HEK293 (cell line): ENCODE measurements around the gene DRP2.

ENCODE experiments used
- CTCF ChIA-PET: fragments of 350-600 bp; formaldehyde crosslinking; extraction: SDS; loops from one replicate; lab custom pipeline; 2021; ENCODE audit warnings: antibody characterized with exemption; lab: Yijun Ruan, JAX
- POLR2A ChIA-PET: fragments of 300-600 bp; formaldehyde crosslinking; extraction: SDS; loops from one replicate; lab custom pipeline; 2020; ENCODE audit warnings: antibody characterized with exemption, inconsistent platforms; lab: Yijun Ruan, JAX
- H3K27ac ChIP-seq: fragments of 200-500 bp; sonication (Bioruptor generic); 2 replicates; pipeline ENCODE4 v1.5.1; 2014; ENCODE audit warnings: low read depth, low read length, control low read depth, inconsistent platforms; ENCODE audit errors: extremely low read depth
- H3K36me3 ChIP-seq, 2 experiments: fragments of 200-500 bp in 1 of 2; sonication (Bioruptor generic) in 1 of 2; 1 replicate in 1 of 2; 2 replicates in 1 of 2; pipeline ENCODE4 v1.5.1; 2014 to 2017; ENCODE audit warnings: inconsistent platforms in 2 of 2, low read length in 2 of 2; ENCODE audit not compliant: control insufficient read depth in 2 of 2, insufficient read depth in 1 of 2
- H3K4me1 ChIP-seq: fragments of 200-500 bp; sonication (Bioruptor generic); 2 replicates; pipeline ENCODE4 v1.5.1; 2014; ENCODE audit warnings: mild to moderate bottlenecking, low read length, inconsistent platforms; ENCODE audit not compliant: control insufficient read depth, insufficient read depth
- H3K4me3 ChIP-seq: 2 replicates; pipeline ENCODE4 v1.5.1; 2011; ENCODE audit warnings: low read depth, mild to moderate bottlenecking, control low read depth, low read length, moderate library complexity
- H3K9me3 ChIP-seq: fragments of 200-500 bp; sonication (Bioruptor generic); 2 replicates; pipeline ENCODE4 v1.5.1; 2014; ENCODE audit warnings: low read depth, low read length, inconsistent platforms; ENCODE audit not compliant: control insufficient read depth, insufficient read depth
- BCL11A ChIP-seq: fragments of 450-650 bp; formaldehyde crosslinking; IDR thresholded peaks from 2 replicates; pipeline ENCODE4 v1.5.1; 2016; ENCODE audit warnings: low read depth, missing biosample characterization, missing genetic modification characterization
- MYNN ChIP-seq: fragments of 450-650 bp; formaldehyde crosslinking; IDR thresholded peaks from 2 replicates; pipeline ENCODE4 v1.5.1; 2016; ENCODE audit warnings: missing biosample characterization, missing genetic modification characterization, borderline replicate concordance
- OVOL3 ChIP-seq: fragments of 450-650 bp; formaldehyde crosslinking; IDR thresholded peaks from 2 replicates; pipeline ENCODE4 v1.5.1; 2016; ENCODE audit warnings: missing biosample characterization, missing genetic modification characterization
- SALL2 ChIP-seq: fragments of 450-650 bp; formaldehyde crosslinking; IDR thresholded peaks from 2 replicates; pipeline ENCODE4 v1.5.0; 2017; ENCODE audit warnings: missing biosample characterization, mild to moderate bottlenecking, missing genetic modification characterization, borderline replicate concordance
- SETDB1 ChIP-seq: IDR thresholded peaks from one replicate; pipeline ENCODE4 v1.6.1; 2017; ENCODE audit warnings: mild to moderate bottlenecking, low read length, moderate library complexity, mixed read lengths; ENCODE audit not compliant: insufficient read length
- ZBTB1 ChIP-seq: fragments of 450-650 bp; formaldehyde crosslinking; IDR thresholded peaks from 2 replicates; pipeline ENCODE4 v1.5.1; 2016; ENCODE audit warnings: missing biosample characterization, missing genetic modification characterization
- ZFP3 ChIP-seq: fragments of 450-650 bp; formaldehyde crosslinking; IDR thresholded peaks from 2 replicates; pipeline ENCODE4 v1.5.1; 2016; ENCODE audit warnings: low read depth, missing biosample characterization, missing genetic modification characterization
- ZNF16 ChIP-seq: fragments of 450-650 bp; formaldehyde crosslinking; IDR thresholded peaks from 2 replicates; pipeline ENCODE4 v1.5.1; 2016; ENCODE audit warnings: low read depth, missing biosample characterization, missing genetic modification characterization
- ZNF311 ChIP-seq: fragments of 450-650 bp; formaldehyde crosslinking; IDR thresholded peaks from 2 replicates; pipeline ENCODE4 v1.5.1; 2017; ENCODE audit warnings: missing biosample characterization, missing genetic modification characterization, borderline replicate concordance
- ZNF48 ChIP-seq: fragments of 450-650 bp; formaldehyde crosslinking; IDR thresholded peaks from 2 replicates; pipeline ENCODE4 v1.5.1; 2016; ENCODE audit warnings: missing biosample characterization, missing genetic modification characterization
- ZNF530 ChIP-seq: fragments of 450-650 bp; formaldehyde crosslinking; IDR thresholded peaks from 2 replicates; pipeline ENCODE4 v1.5.1; 2016; ENCODE audit warnings: low read depth, missing biosample characterization, missing genetic modification characterization
- ZNF624 ChIP-seq: fragments of 450-650 bp; formaldehyde crosslinking; IDR thresholded peaks from 2 replicates; pipeline ENCODE4 v1.5.1; 2017; ENCODE audit warnings: missing biosample characterization, missing genetic modification characterization
- TF ChIP-seq, protein P1 (sequence below): fragments of 450-650 bp; formaldehyde crosslinking; IDR thresholded peaks from 2 replicates; pipeline ENCODE4 v1.5.1; 2016; ENCODE audit warnings: missing biosample characterization, missing genetic modification characterization
- TF ChIP-seq, protein P2 (sequence below): fragments of 450-650 bp; formaldehyde crosslinking; conservative IDR thresholded peaks from 2 replicates; pipeline ENCODE4 v1.5.1; 2016; ENCODE audit warnings: low read depth, missing biosample characterization, missing genetic modification characterization
- TF ChIP-seq, protein P3 (sequence below): fragments of 450-650 bp; formaldehyde crosslinking; IDR thresholded peaks from 2 replicates; pipeline ENCODE4 v1.5.1; 2016; ENCODE audit warnings: missing biosample characterization, missing genetic modification characterization

Gene DRP2

DNA sequence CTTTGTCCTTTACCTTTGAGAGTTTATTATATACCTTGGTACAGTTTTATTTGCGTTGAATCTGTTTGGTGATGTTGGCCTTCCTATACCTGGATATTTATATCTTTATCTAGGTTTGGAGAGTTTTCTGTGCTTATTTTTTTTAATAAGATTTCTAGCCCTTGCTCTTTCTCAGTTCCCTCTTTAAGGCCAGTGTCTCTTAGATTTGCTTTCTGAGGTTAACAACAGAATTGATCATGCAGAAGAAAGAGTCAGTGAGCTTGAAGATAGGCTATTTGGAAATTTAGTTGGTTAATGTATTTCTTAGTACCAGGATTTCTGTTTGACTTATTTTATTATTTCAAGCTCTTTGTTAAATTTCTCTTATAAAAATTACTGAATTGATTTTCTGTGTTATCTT lies 84.2 kb downstream of the DRP2 start:
- Histone ChIP-seq H3K9me3 (no peaks in the 10 kb centered on the region), H3K4me3 (no peak overlapping the region), H3K36me3 (no peaks in the 10 kb centered on the region), H3K4me1 (no peaks in the 10 kb centered on the region), H3K27ac (no peak overlapping the region)
- TF ChIP-seq, protein P1, sequence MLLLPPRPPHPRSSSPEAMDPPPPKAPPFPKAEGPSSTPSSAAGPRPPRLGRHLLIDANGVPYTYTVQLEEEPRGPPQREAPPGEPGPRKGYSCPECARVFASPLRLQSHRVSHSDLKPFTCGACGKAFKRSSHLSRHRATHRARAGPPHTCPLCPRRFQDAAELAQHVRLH (tag by site-specific recombination), result no peak
- no peak for TF ChIP-seq ZBTB1 (tag by site-specific recombination)
- no peak for TF ChIP-seq ZFP3 (tag by site-specific recombination)
- TF ChIP-seq, protein P2, sequence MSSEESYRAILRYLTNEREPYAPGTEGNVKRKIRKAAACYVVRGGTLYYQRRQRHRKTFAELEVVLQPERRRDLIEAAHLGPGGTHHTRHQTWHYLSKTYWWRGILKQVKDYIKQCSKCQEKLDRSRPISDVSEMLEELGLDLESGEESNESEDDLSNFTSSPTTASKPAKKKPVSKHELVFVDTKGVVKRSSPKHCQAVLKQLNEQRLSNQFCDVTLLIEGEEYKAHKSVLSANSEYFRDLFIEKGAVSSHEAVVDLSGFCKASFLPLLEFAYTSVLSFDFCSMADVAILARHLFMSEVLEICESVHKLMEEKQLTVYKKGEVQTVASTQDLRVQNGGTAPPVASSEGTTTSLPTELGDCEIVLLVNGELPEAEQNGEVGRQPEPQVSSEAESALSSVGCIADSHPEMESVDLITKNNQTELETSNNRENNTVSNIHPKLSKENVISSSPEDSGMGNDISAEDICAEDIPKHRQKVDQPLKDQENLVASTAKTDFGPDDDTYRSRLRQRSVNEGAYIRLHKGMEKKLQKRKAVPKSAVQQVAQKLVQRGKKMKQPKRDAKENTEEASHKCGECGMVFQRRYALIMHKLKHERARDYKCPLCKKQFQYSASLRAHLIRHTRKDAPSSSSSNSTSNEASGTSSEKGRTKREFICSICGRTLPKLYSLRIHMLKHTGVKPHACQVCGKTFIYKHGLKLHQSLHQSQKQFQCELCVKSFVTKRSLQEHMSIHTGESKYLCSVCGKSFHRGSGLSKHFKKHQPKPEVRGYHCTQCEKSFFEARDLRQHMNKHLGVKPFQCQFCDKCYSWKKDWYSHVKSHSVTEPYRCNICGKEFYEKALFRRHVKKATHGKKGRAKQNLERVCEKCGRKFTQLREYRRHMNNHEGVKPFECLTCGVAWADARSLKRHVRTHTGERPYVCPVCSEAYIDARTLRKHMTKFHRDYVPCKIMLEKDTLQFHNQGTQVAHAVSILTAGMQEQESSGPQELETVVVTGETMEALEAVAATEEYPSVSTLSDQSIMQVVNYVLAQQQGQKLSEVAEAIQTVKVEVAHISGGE, result no peak
- no peak for TF ChIP-seq MYNN
- no peak for TF ChIP-seq ZNF48 (tag by site-specific recombination)
- no peak for TF ChIP-seq OVOL3
- no peak for TF ChIP-seq BCL11A (tag by site-specific recombination)
- TF ChIP-seq SALL2 (tag by site-specific recombination), result no peak
- no peak for TF ChIP-seq ZNF530 (tag by site-specific recombination)
- TF ChIP-seq, protein P3, sequence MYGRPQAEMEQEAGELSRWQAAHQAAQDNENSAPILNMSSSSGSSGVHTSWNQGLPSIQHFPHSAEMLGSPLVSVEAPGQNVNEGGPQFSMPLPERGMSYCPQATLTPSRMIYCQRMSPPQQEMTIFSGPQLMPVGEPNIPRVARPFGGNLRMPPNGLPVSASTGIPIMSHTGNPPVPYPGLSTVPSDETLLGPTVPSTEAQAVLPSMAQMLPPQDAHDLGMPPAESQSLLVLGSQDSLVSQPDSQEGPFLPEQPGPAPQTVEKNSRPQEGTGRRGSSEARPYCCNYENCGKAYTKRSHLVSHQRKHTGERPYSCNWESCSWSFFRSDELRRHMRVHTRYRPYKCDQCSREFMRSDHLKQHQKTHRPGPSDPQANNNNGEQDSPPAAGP (tag by site-specific recombination), result no peak
- no peak for TF ChIP-seq ZNF311 (tag by site-specific recombination)
- no peak for TF ChIP-seq SETDB1
- TF ChIP-seq ZNF16, result no peak
- no peak for TF ChIP-seq ZNF624 (tag by site-specific recombination)
- CTCF ChIA-PET, result no interaction called here
- POLR2A ChIA-PET, result no interaction called here
